GM23248 (cell line): Measurements from ENCODE around the gene GPX6. TPM values are rescaled to one million over a fixed set of nuclear protein-coding genes. Genes with fewer than 3 reads are reported as not detected.

Source experiments
- DNase-seq: peaks from one replicate; pipeline ENCODE4 v3.0.0-alpha.2; 2015
- H2AFZ ChIP-seq: fragments of 200-600 bp; sonication (generic); 2 replicates; pipeline ENCODE4 v1.6.1; 2016; ENCODE audit warnings: antibody characterized with exemption
- H3F3A ChIP-seq: fragments of 200-600 bp; sonication (generic); 2 replicates; pipeline ENCODE4 v1.6.1; 2016; ENCODE audit warnings: mild to moderate bottlenecking, antibody characterized with exemption, mixed run types; ENCODE audit not compliant: insufficient read depth
- H3K27ac ChIP-seq: fragments of 200-600 bp; sonication (generic); 2 replicates; pipeline ENCODE4 v1.5.1; 2016; ENCODE audit warnings: mild to moderate bottlenecking
- H3K27me3 ChIP-seq: fragments of 200-600 bp; sonication (generic); replicated peaks from 2 replicates; pipeline ENCODE4 v1.6.1; 2016; ENCODE audit warnings: mild to moderate bottlenecking; ENCODE audit not compliant: insufficient read depth
- H3K36me3 ChIP-seq: fragments of 200-600 bp; sonication (generic); 2 replicates; pipeline ENCODE4 v1.6.1; 2016; ENCODE audit warnings: low read depth, mild to moderate bottlenecking
- H3K4me1 ChIP-seq: fragments of 200-600 bp; sonication (generic); 2 replicates; pipeline ENCODE4 v1.6.1; 2016; ENCODE audit warnings: mild to moderate bottlenecking; ENCODE audit not compliant: insufficient read depth
- H3K4me2 ChIP-seq: fragments of 200-600 bp; sonication (generic); one replicate; pipeline ENCODE4 v1.6.1; 2016; ENCODE audit warnings: mild to moderate bottlenecking; ENCODE audit not compliant: unreplicated experiment
- H3K4me3 ChIP-seq: fragments of 200-600 bp; sonication (generic); 2 replicates; pipeline ENCODE4 v1.5.1; 2016; ENCODE audit warnings: mild to moderate bottlenecking
- H3K79me2 ChIP-seq: fragments of 200-600 bp; sonication (generic); 2 replicates; pipeline ENCODE4 v1.6.1; 2016; ENCODE audit warnings: mild to moderate bottlenecking; ENCODE audit not compliant: insufficient read depth
- H3K9ac ChIP-seq: fragments of 200-600 bp; sonication (generic); 2 replicates; pipeline ENCODE4 v1.6.1; 2016; ENCODE audit warnings: mild to moderate bottlenecking
- H3K9me2 ChIP-seq: fragments of 200-600 bp; sonication (generic); 2 replicates; pipeline ENCODE4 v1.6.1; 2016; ENCODE audit warnings: mixed run types, mild to moderate bottlenecking, moderate library complexity; ENCODE audit not compliant: insufficient read depth
- H3K9me3 ChIP-seq: fragments of 200-600 bp; sonication (generic); one replicate; pipeline ENCODE4 v1.6.1; 2017; ENCODE audit warnings: low read depth
- H4K20me1 ChIP-seq: fragments of 200-600 bp; sonication (generic); 2 replicates; pipeline ENCODE4 v1.6.0; 2016; ENCODE audit not compliant: insufficient read depth
- EZH2 ChIP-seq: fragments of 200-600 bp; sonication (generic); IDR thresholded peaks from 2 replicates; pipeline ENCODE4 v1.6.1; 2018; ENCODE audit warnings: antibody characterized with exemption, mild to moderate bottlenecking; ENCODE audit not compliant: insufficient read depth, poor library complexity, severe bottlenecking
- EZH2phosphoT487 ChIP-seq: fragments of 200-600 bp; sonication (generic); IDR thresholded peaks from 2 replicates; pipeline ENCODE4 v1.6.1; 2018; ENCODE audit warnings: antibody characterized with exemption, moderate library complexity, mild to moderate bottlenecking, low read depth; ENCODE audit not compliant: insufficient read depth
- WGBS, 2 experiments: methylation state at CpG; one replicate each; pipeline ENCODE4 v1.1.6; 2015 to 2017; ENCODE audit warnings: low lambda C conversion rate in 2 of 2, low coverage in 1 of 2; ENCODE audit errors: missing lambda C conversion rate in 2 of 2; 5-methylcytosine and 5-hydroxymethylcytosine counted together
- in situ Hi-C: fragments of 300-500 bp; cut with MboI; formaldehyde crosslinking; loops from 2 replicates; pipeline ENCODE4 v1.15.0; 2020
- polyA plus RNA-seq: library from polyadenylated mRNA; unstranded; fragments of >200 nt; fragmentation: Nextera tagmentation; extraction: Ambion mirVana; gene quantifications from 2 replicates; pipeline ENCODE4 v1.2.1, GENCODE V29; 2016
- total RNA-seq: library from RNA; depleted of rRNA; stranded (reverse); fragments of >200 nt; shearing (Covaris generic); gene quantifications from 2 replicates; pipeline ENCODE4 v1.2.3, GENCODE V29; 2014

Gene GPX6
- total and polyA plus RNA-seq, 2 experiments from 2014 or later: not detected

GRCh38 chr6:28531479-28532128, 16.0 kb upstream of the GPX6 start:
- 22 to 27% methylated on average over 7 of the region's 7 CpGs for WGBS, 2 experiments

DNA sequence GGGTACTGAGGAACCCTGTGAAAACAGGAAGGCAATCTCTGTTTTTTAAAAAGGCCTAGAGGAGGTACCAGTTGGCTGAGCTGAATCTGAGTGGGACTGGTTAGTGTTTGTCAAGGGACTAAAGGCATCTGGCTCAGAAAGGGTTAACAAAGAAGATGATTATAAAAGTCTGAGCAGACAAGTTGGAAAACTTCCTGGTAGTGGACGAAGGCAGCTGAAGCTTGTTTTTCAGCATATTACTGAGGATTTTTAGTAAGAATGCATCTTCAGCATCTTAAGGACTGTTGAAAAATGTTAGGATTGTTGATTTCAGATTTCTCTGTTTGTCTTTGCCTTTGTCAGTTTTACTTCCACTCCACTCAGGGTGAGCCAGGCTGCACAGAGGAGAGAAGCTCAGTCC, 15.2 kb upstream of the GPX6 start:
- H3K9ac ChIP-seq: no peak overlapping the region
- no peaks in the 10 kb centered on the region for H3K36me3 ChIP-seq
- no peaks in the 10 kb centered on the region for H3K4me1 ChIP-seq
- no peak overlapping the region for H3K4me3 ChIP-seq
- TF ChIP-seq EZH2 (no peak), EZH2phosphoT487 (no peak)
- no peak overlapping the region for H2AFZ ChIP-seq
- 3 to 4% methylated on average over 1 of the region's 1 CpG for WGBS, 2 experiments
- H3K9me2 ChIP-seq: no peaks in the 10 kb centered on the region
- H3K27ac ChIP-seq: no peak overlapping the region
- no peak overlapping the region for H3K4me2 ChIP-seq
- in situ Hi-C loops: no loop called here
- no peaks in the 10 kb centered on the region for H3K79me2 ChIP-seq
- DNase-seq: no peak
- no peaks in the 10 kb centered on the region for H3F3A ChIP-seq
- H3K9me3 ChIP-seq: no peaks in the 10 kb centered on the region
- no peaks in the 10 kb centered on the region for H4K20me1 ChIP-seq
- peaks cover 3% of the 10 kb centered on the region; the same call in 1 of the 2 replicates for H3K27me3 ChIP-seq

More at GRCh38 chr6:28531479-28532128, 16.0 kb upstream of the GPX6 start:
- Histone ChIP-seq H3K79me2 (no peaks in the 10 kb centered on the region), H3K9ac (no peak overlapping the region), H3K9me2 (no peaks in the 10 kb centered on the region), H3K4me1 (no peaks in the 10 kb centered on the region; the same call in 1 of the 2 replicates), H3K4me3 (no peak overlapping the region), H2AFZ (no peak overlapping the region), H3K4me2 (no peak overlapping the region), H3K9me3 (no peaks in the 10 kb centered on the region), H3K36me3 (no peaks in the 10 kb centered on the region), H3F3A (no peaks in the 10 kb centered on the region), H3K27ac (no peak overlapping the region), H3K27me3 (peaks cover 3% of the 10 kb centered on the region; the same call in 1 of the 2 replicates), H4K20me1 (no peaks in the 10 kb centered on the region)
- DNase-seq: no peak
- in situ Hi-C loops: no loop called here
- TF ChIP-seq EZH2 (no peak), EZH2phosphoT487 (no peak)

GRCh38 chr6:28525496-28526039, 10.0 kb upstream of the GPX6 start, which contains the start of gene GPX5:
Gene GPX5, plus strand, starts transcription at chr6:28525881. Its CDS starts 133 bp downstream, at chr6:28526014.
- TF ChIP-seq EZH2phosphoT487 (no peak), EZH2 (no peak)
- Histone ChIP-seq H3K4me1 (no peaks in the 10 kb centered on the region), H3K9me2 (no peaks in the 10 kb centered on the region), H3K9me3 (no peaks in the 10 kb centered on the region), H3K4me3 (no peak within 1 kb of the TSS), H3K36me3 (no peaks in the 10 kb centered on the region), H3K27me3 (no peaks in the 10 kb centered on the region), H4K20me1 (no peaks in the 10 kb centered on the region), H3K27ac (no peak within 1 kb of the TSS), H3K9ac (no peak within 1 kb of the TSS), H2AFZ (no peak within 1 kb of the TSS), H3K79me2 (no peaks in the 10 kb centered on the region), H3F3A (no peaks in the 10 kb centered on the region), H3K4me2 (no peak within 1 kb of the TSS)
- no peak for DNase-seq
- in situ Hi-C loops: no loop called here
- 48 to 54% methylated on average over 10 of the region's 10 CpGs for WGBS, 2 experiments

- Histone ChIP-seq H3K4me1 (no peaks in the 10 kb centered on the region), H2AFZ (no peak overlapping the region), H3K36me3 (no peaks in the 10 kb centered on the region), H3K9me2 (no peaks in the 10 kb centered on the region), H3K9ac (no peak overlapping the region), H4K20me1 (no peaks in the 10 kb centered on the region), H3K4me2 (no peak overlapping the region), H3K27ac (no peak overlapping the region), H3K4me3 (no peak overlapping the region), H3F3A (no peaks in the 10 kb centered on the region), H3K27me3 (no peaks in the 10 kb centered on the region; the same call in 1 of the 2 replicates), H3K79me2 (no peaks in the 10 kb centered on the region), H3K9me3 (no peaks in the 10 kb centered on the region)
- in situ Hi-C loops: no loop called here
- DNase-seq: no peak
- WGBS, 2 experiments: 2 to 9% methylated on average over 3 of the region's 3 CpGs
- no peak for TF ChIP-seq EZH2
- TF ChIP-seq EZH2phosphoT487: no peak
Measured at GRCh38 chr6:28523241-28523622, 7.6 kb upstream of the GPX6 start.
